Astrocyte (in vitro differentiated cells and primary cell): ENCODE results near the gene RPRD1B. TPM values are rescaled to one million over a fixed set of nuclear protein-coding genes. Genes with fewer than 3 reads are reported as not detected.
A peak's percentile ranks its signal among the peaks of the same experiment; 100 is the strongest.

ENCODE experiments used
- DNase-seq: peaks from one replicate; pipeline ENCODE4 v3.0.0-alpha.2; 2010; ENCODE audit warnings: low read depth
- FAIRE-seq: peaks from 2 replicates; lab custom pipeline; 2011; peaks lifted over from hg19 to GRCh38; lab: Jason Lieb, UNC
- H2AFZ ChIP-seq: 2 replicates; pipeline ENCODE4 v1.6.0; 2012; ENCODE audit warnings: low read depth, low read length, inconsistent platforms
- H3K27ac ChIP-seq: 2 replicates; pipeline ENCODE4 v1.5.1; 2011; ENCODE audit warnings: low read depth, low read length, inconsistent platforms
- H3K27me3 ChIP-seq: 2 replicates; pipeline ENCODE4 v1.6.0; 2011; ENCODE audit warnings: low read length, inconsistent platforms; ENCODE audit not compliant: insufficient read depth
- H3K36me3 ChIP-seq: 2 replicates; pipeline ENCODE4 v1.5.1; 2011; ENCODE audit warnings: low read length, inconsistent platforms; ENCODE audit not compliant: insufficient read depth
- H3K4me1 ChIP-seq: 2 replicates; pipeline ENCODE4 v1.5.1; 2011; ENCODE audit warnings: low read length, inconsistent platforms; ENCODE audit not compliant: insufficient read depth
- H3K4me2 ChIP-seq: 2 replicates; pipeline ENCODE4 v1.6.0; 2012; ENCODE audit warnings: low read length, inconsistent platforms
- H3K4me3 ChIP-seq: 2 replicates; pipeline ENCODE4 v1.5.1; 2011; ENCODE audit warnings: low read depth, mild to moderate bottlenecking, low read length, inconsistent platforms; ENCODE audit not compliant: insufficient read depth
- H3K79me2 ChIP-seq: 2 replicates; pipeline ENCODE4 v1.6.0; 2012; ENCODE audit warnings: mild to moderate bottlenecking, low read length, inconsistent platforms; ENCODE audit not compliant: insufficient read depth
- H3K9ac ChIP-seq: 2 replicates; pipeline ENCODE4 v1.6.0; 2012; ENCODE audit warnings: mild to moderate bottlenecking, low read length, inconsistent platforms
- H3K9me3 ChIP-seq: 2 replicates; pipeline ENCODE4 v1.5.1; 2012; ENCODE audit warnings: low read depth, mild to moderate bottlenecking, low read length, inconsistent platforms; ENCODE audit not compliant: insufficient read depth
- H4K20me1 ChIP-seq: 2 replicates; pipeline ENCODE4 v1.6.0; 2012; ENCODE audit warnings: low read length, inconsistent platforms; ENCODE audit not compliant: insufficient read depth
- H3K27ac Mint-ChIP-seq: one replicate; pipeline ENCODE4 v1.8.0; 2021; ENCODE audit warnings: mild to moderate bottlenecking, mixed read lengths; ENCODE audit not compliant: unreplicated experiment
- H3K27me3 Mint-ChIP-seq: one replicate; pipeline ENCODE4 v1.8.0; 2021; ENCODE audit warnings: low read depth, mixed read lengths; ENCODE audit not compliant: unreplicated experiment
- H3K36me3 Mint-ChIP-seq: one replicate; pipeline ENCODE4 v1.8.0; 2021; ENCODE audit warnings: low read depth, mixed read lengths; ENCODE audit not compliant: unreplicated experiment
- H3K4me1 Mint-ChIP-seq: one replicate; pipeline ENCODE4 v1.8.0; 2021; ENCODE audit warnings: low read depth, mixed read lengths; ENCODE audit not compliant: unreplicated experiment
- H3K4me3 Mint-ChIP-seq: one replicate; pipeline ENCODE4 v1.8.0; 2021; ENCODE audit warnings: mild to moderate bottlenecking, moderate library complexity, mixed read lengths; ENCODE audit not compliant: unreplicated experiment
- H3K9me3 Mint-ChIP-seq: one replicate; pipeline ENCODE4 v1.8.0; 2021; ENCODE audit warnings: mild to moderate bottlenecking, mixed read lengths; ENCODE audit not compliant: unreplicated experiment
- CTCF ChIP-seq: IDR thresholded peaks from 2 replicates; pipeline ENCODE4 v1.5.1; 2011; ENCODE audit warnings: low read depth, mild to moderate bottlenecking, inconsistent platforms, low read length, moderate library complexity; ENCODE audit not compliant: insufficient read depth
- EZH2 ChIP-seq: IDR thresholded peaks from 2 replicates; pipeline ENCODE4 v1.6.1; 2012; ENCODE audit warnings: mild to moderate bottlenecking, low read length, inconsistent platforms; ENCODE audit not compliant: insufficient read depth
- total RNA-seq: library from RNA; stranded (reverse); gene quantifications from 2 replicates; pipeline ENCODE4 v1.2.1, GENCODE V29; 2021

The RPRD1B gene
- total RNA-seq, 1 donor from 2014 or later = 20.7 TPM

GRCh38 chr20:37986044-37986858 is 47.3 kb upstream of the RPRD1B start:
- H3K27ac ChIP-seq = no peak overlapping the region
- H3K4me1 ChIP-seq = peaks cover 27% of the 10 kb centered on the region

GRCh38 chr20:37986873-37987601 is 46.5 kb upstream of the RPRD1B start:
- H3K9ac ChIP-seq = no peak overlapping the region
- H3K79me2 ChIP-seq = no peaks in the 10 kb centered on the region
- H4K20me1 ChIP-seq = peaks cover 11% of the 10 kb centered on the region
- no peaks in the 10 kb centered on the region for H3K27me3 ChIP-seq
- TF ChIP-seq CTCF (no peak), EZH2 (no peak)
- H3K4me1 ChIP-seq = peaks cover 34% of the 10 kb centered on the region
- Mint-ChIP-seq H3K4me1 (peaks cover 29% of the 10 kb centered on the region), H3K36me3 (peaks cover 11% of the 10 kb centered on the region), H3K27ac (no peak overlapping the region), H3K27me3 (no peaks in the 10 kb centered on the region), H3K9me3 (no peaks in the 10 kb centered on the region), H3K4me3 (no peak overlapping the region)
- no peak overlapping the region for H3K4me2 ChIP-seq
- no peak overlapping the region for H3K4me3 ChIP-seq
- no peak for FAIRE-seq
- H3K27ac ChIP-seq = no peak overlapping the region
- H3K9me3 ChIP-seq = no peaks in the 10 kb centered on the region
- DNase-seq = peak; percentile 30
- no peak overlapping the region for H2AFZ ChIP-seq
- H3K36me3 ChIP-seq = no peaks in the 10 kb centered on the region

More at GRCh38 chr20:37986044-37986858, 47.3 kb upstream of the RPRD1B start:
- H3K27me3 Mint-ChIP-seq = no peaks in the 10 kb centered on the region
- no peak for FAIRE-seq
- H3K4me1 Mint-ChIP-seq = peaks cover 26% of the 10 kb centered on the region
- no peak overlapping the region for H3K9ac ChIP-seq
- no peak overlapping the region for H3K4me3 ChIP-seq
- H3K36me3 ChIP-seq = no peaks in the 10 kb centered on the region
- H3K27me3 ChIP-seq = no peaks in the 10 kb centered on the region
- H3K79me2 ChIP-seq = no peaks in the 10 kb centered on the region
- no peak for DNase-seq
- TF ChIP-seq EZH2 = no peak
- no peak for TF ChIP-seq CTCF
- no peak overlapping the region for H2AFZ ChIP-seq
- no peaks in the 10 kb centered on the region for H3K9me3 Mint-ChIP-seq
- H3K4me3 Mint-ChIP-seq = no peak overlapping the region
- no peak overlapping the region for H3K4me2 ChIP-seq
- peaks cover 9% of the 10 kb centered on the region for H4K20me1 ChIP-seq
- H3K36me3 Mint-ChIP-seq = peaks cover 11% of the 10 kb centered on the region
- H3K27ac Mint-ChIP-seq = no peak overlapping the region
- no peaks in the 10 kb centered on the region for H3K9me3 ChIP-seq
